GM10248 (cell line): ENCODE results near the gene COL4A2.

Experiments
- CTCF ChIA-PET: fragments of 300-600 bp; sonication (Branson Sonifier 250); formaldehyde crosslinking; extraction: SDS; loops from one replicate; lab custom pipeline; 2021; ENCODE audit warnings: antibody characterized with exemption; lab: Yijun Ruan, JAX
- POLR2A ChIA-PET: fragments of 350-650 bp; sonication (Branson Sonifier 250); formaldehyde crosslinking; extraction: SDS; loops from one replicate; lab custom pipeline; 2020; ENCODE audit warnings: antibody characterized with exemption; lab: Yijun Ruan, JAX
- DNase-seq: peaks from one replicate; pipeline ENCODE4 v3.0.0; 2012; ENCODE audit errors: extremely low spot score
- TF ChIP-seq, protein P1 (sequence below): IDR thresholded peaks from 2 replicates; pipeline ENCODE4 v1.5.1; 2012; ENCODE audit warnings: mild to moderate bottlenecking, low read depth; ENCODE audit errors: extremely low read depth, missing control alignments, control extremely low read depth

Gene COL4A2

DNA sequence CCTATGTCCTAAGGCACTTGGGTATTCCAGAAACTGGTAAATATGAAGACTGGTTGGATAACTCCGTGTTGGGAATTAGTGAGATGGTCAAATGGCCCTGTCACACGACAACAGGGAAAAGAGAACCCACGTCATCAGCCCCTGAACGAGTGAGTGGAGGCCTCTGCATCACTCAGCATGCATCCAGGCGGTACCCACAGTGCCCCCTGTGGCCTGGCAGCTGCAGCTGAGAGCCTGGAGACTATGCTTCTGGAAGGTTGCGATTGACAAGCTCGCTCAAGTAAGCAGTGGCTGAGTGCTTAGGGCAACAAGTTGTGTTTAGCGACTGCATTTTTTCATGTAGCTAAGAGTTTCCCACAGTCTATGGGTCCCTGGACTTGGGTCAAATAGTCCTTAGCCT lies 55.9 kb downstream of the COL4A2 start:
- TF ChIP-seq, protein P1, sequence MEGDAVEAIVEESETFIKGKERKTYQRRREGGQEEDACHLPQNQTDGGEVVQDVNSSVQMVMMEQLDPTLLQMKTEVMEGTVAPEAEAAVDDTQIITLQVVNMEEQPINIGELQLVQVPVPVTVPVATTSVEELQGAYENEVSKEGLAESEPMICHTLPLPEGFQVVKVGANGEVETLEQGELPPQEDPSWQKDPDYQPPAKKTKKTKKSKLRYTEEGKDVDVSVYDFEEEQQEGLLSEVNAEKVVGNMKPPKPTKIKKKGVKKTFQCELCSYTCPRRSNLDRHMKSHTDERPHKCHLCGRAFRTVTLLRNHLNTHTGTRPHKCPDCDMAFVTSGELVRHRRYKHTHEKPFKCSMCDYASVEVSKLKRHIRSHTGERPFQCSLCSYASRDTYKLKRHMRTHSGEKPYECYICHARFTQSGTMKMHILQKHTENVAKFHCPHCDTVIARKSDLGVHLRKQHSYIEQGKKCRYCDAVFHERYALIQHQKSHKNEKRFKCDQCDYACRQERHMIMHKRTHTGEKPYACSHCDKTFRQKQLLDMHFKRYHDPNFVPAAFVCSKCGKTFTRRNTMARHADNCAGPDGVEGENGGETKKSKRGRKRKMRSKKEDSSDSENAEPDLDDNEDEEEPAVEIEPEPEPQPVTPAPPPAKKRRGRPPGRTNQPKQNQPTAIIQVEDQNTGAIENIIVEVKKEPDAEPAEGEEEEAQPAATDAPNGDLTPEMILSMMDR, result no peak
- ChIA-PET POLR2A (no interaction called here), CTCF (interaction anchor here (1.7 to 2.2 kb wide), 2 partner anchors 21 to 32 kb away, joined by 4 to 6 read pairs; no protein-coding TSS in a partner anchor)
- no peak for DNase-seq

GRCh38 chr13:110364081-110364480 lies 57.0 kb downstream of the COL4A2 start:
- ChIA-PET POLR2A (no interaction called here), CTCF (interaction anchor here (0.8 to 2.2 kb wide), 7 partner anchors 8 to 49 kb away, joined by 3 to 6 read pairs (median 3); no protein-coding TSS in a partner anchor)
- TF ChIP-seq, protein P1, result no peak
- DNase-seq, result no peak

GRCh38 chr13:110365876-110366275 lies 58.8 kb downstream of the COL4A2 start:
- POLR2A ChIA-PET, result no interaction called here
- no peak for DNase-seq
- CTCF ChIA-PET, result interaction anchor here (1.5 to 1.6 kb wide), 2 partner anchors 9 to 15 kb away, joined by 3 to 4 read pairs; no protein-coding TSS in a partner anchor
- TF ChIP-seq, protein P1, result no peak

GRCh38 chr13:110366733-110367132 lies 59.6 kb downstream of the COL4A2 start:
- CTCF ChIA-PET, result interaction anchor here (1.5 kb wide), 1 partner anchor 8 kb away, joined by 4 read pairs; no protein-coding TSS in a partner anchor
- TF ChIP-seq, protein P1, result no peak

GRCh38 chr13:110367620-110368019 lies 60.5 kb downstream of the COL4A2 start:
- DNase-seq, result no peak
- CTCF ChIA-PET, result interaction anchor here (1.3 kb wide), 1 partner anchor 18 kb away, joined by 3 read pairs; no protein-coding TSS in a partner anchor
- POLR2A ChIA-PET, result no interaction called here
- TF ChIP-seq, protein P1, result no peak

More at GRCh38 chr13:110366733-110367132, 59.6 kb downstream of the COL4A2 start:
- POLR2A ChIA-PET, result no interaction called here
- DNase-seq, result no peak

DNA sequence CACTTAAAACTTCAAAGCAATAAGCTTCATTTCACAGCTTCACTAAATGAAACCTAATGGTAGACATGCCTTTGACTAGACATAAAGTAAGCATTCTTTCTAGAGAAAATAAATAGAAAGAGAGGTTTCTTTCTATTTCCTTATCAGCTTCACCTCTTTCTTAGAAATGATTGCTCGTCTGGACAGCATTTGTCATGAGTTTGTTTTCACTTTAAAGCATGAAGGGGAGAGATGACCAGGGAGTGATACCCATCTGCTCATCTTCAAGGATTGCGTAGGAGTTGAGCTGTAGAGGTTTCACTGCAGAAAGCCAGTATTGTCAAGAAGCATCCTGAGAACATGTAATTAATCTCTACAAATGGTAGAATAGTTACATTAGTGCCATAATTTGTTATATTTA lies 61.3 kb downstream of the COL4A2 start:
- TF ChIP-seq, protein P1, result no peak
- no peak for DNase-seq
- ChIA-PET POLR2A (interaction anchor here (0.6 kb wide), 1 partner anchor 102 kb away, joined by 6 read pairs; no protein-coding TSS in a partner anchor), CTCF (interaction anchor here (1.3 to 2.3 kb wide), 3 partner anchors 11 to 44 kb away, joined by 3 to 9 read pairs (median 3); no protein-coding TSS in a partner anchor)
